ENCODE measurements around the gene ARV1. TPM values are rescaled to one million over a fixed set of nuclear protein-coding genes. Genes with fewer than 3 reads are reported as not detected.

The ARV1 gene
- total and polyA plus RNA-seq, 2 of the 13 experiments (the other 11 are each of a cell fraction or from before 2014, with no cell fraction given), result 13.0 to 15.2 TPM

DNA sequence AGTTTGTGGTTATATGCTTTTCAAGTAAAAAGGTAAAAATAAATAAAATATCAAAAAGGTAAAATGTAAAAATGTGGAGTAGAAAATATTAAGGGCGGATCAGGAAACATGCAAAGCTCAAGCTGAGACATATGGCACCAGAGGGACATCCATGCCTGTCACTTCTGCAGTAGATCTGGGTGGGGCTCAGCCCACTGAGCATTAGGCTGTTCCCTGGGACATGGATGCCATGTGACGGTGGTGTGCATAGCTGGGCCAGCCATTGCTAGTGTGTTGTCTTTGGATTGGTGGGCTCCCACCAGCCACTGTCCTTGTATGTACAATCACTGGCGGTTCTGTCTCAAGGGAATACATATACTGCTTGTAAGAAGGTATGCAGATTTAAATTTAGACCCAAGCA is 3.3 kb upstream of the ARV1 start (continued):
- TF ChIP-seq ZNF816 (CRISPR knock-in tag; IDR thresholded peaks at IDR 0.05; ENCODE audit: borderline replicate concordance) (no peak), ELF4 (CRISPR knock-in tag; IDR thresholded peaks at IDR 0.05; ENCODE audit: borderline replicate concordance) (no peak), PTBP1 (IDR thresholded peaks at IDR 0.05; ENCODE audit: low read depth, low read length, poor library complexity, severe bottlenecking) (no peak), ZNF766 (CRISPR knock-in tag; IDR thresholded peaks at IDR 0.05; ENCODE audit: borderline replicate concordance) (no peak), HNF4G (IDR thresholded peaks at IDR 0.05; ENCODE audit: borderline replicate concordance, low read depth, low read length) (no peak), HNF4G (CRISPR knock-in tag; IDR thresholded peaks at IDR 0.05; ENCODE audit: borderline replicate concordance, low read depth) (no peak), ZBTB4 (CRISPR knock-in tag; IDR thresholded peaks at IDR 0.05; ENCODE audit: borderline replicate concordance) (no peak), ZNF598 (CRISPR knock-in tag; IDR thresholded peaks at IDR 0.05; ENCODE audit: borderline replicate concordance) (no peak), ATF3 (CRISPR knock-in tag; IDR thresholded peaks at IDR 0.05) (no peak), RXRB (CRISPR knock-in tag; IDR thresholded peaks at IDR 0.05; ENCODE audit: borderline replicate concordance) (no peak)
- TF ChIP-seq, protein P1, sequence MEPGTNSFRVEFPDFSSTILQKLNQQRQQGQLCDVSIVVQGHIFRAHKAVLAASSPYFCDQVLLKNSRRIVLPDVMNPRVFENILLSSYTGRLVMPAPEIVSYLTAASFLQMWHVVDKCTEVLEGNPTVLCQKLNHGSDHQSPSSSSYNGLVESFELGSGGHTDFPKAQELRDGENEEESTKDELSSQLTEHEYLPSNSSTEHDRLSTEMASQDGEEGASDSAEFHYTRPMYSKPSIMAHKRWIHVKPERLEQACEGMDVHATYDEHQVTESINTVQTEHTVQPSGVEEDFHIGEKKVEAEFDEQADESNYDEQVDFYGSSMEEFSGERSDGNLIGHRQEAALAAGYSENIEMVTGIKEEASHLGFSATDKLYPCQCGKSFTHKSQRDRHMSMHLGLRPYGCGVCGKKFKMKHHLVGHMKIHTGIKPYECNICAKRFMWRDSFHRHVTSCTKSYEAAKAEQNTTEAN (CRISPR knock-in tag; conservative IDR thresholded peaks at IDR 0.05), result no peak

All from HepG2 (cell line).